ENCODE measurements around the gene BCL7C. TPM values are rescaled to one million over a fixed set of nuclear protein-coding genes. Genes with fewer than 3 reads are reported as not detected.
A peak's percentile ranks its signal among the peaks of the same experiment; 100 is the strongest.

Gene BCL7C
- total and polyA plus RNA-seq, 2 of the 13 experiments (the other 11 are each of a cell fraction or from before 2014, with no cell fraction given) = 17.7 to 33.8 TPM

DNA sequence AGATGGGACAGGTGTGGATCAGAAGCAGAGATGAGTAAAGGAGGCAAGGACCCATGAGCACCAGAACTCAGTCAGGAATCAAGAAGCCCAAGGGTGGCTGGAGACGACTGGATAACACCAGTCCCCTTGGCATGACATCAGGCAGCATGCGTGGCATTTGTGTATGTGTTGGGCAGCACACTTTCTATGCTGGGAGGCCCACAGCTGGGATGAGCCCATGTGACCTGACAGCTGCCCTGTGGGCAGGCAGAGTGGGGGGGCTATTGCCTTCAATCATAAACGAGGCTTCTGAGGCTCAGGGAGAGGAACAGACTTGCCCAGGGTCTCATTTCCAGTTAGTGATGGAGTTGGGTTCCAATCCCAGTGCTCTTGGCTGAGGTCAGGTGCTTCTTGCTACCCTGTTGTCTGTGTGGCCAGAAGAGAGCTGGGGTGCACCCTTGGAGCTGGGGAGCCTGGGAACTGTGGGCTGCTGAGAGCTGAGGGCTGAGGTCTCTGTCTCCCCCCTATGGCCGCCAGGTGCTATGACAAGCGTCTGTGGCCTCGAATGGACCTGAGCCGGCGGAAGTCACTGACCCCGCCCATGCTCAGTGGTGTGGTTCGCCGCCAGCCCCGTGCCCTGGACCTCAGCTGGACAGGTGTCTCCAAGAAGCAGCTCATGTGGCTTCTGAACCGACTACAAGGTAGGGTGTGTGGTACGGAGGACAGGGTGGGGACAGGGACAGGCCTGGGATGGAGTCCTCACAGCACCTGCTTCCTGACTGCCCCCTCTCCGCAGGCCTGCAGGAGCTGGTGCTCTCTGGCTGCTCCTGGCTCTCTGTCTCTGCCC is 47.9 kb upstream of the BCL7C start (continued):
- TF ChIP-seq, protein P1, sequence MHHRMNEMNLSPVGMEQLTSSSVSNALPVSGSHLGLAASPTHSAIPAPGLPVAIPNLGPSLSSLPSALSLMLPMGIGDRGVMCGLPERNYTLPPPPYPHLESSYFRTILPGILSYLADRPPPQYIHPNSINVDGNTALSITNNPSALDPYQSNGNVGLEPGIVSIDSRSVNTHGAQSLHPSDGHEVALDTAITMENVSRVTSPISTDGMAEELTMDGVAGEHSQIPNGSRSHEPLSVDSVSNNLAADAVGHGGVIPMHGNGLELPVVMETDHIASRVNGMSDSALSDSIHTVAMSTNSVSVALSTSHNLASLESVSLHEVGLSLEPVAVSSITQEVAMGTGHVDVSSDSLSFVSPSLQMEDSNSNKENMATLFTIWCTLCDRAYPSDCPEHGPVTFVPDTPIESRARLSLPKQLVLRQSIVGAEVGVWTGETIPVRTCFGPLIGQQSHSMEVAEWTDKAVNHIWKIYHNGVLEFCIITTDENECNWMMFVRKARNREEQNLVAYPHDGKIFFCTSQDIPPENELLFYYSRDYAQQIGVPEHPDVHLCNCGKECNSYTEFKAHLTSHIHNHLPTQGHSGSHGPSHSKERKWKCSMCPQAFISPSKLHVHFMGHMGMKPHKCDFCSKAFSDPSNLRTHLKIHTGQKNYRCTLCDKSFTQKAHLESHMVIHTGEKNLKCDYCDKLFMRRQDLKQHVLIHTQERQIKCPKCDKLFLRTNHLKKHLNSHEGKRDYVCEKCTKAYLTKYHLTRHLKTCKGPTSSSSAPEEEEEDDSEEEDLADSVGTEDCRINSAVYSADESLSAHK (CRISPR knock-in tag; IDR thresholded peaks at IDR 0.05; ENCODE audit: borderline replicate concordance) = no peak
- TF ChIP-seq, protein P2, sequence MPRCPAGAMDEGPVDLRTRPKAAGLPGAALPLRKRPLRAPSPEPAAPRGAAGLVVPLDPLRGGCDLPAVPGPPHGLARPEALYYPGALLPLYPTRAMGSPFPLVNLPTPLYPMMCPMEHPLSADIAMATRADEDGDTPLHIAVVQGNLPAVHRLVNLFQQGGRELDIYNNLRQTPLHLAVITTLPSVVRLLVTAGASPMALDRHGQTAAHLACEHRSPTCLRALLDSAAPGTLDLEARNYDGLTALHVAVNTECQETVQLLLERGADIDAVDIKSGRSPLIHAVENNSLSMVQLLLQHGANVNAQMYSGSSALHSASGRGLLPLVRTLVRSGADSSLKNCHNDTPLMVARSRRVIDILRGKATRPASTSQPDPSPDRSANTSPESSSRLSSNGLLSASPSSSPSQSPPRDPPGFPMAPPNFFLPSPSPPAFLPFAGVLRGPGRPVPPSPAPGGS (CRISPR knock-in tag; IDR thresholded peaks at IDR 0.05) = no peak
- TF ChIP-seq, protein P3, sequence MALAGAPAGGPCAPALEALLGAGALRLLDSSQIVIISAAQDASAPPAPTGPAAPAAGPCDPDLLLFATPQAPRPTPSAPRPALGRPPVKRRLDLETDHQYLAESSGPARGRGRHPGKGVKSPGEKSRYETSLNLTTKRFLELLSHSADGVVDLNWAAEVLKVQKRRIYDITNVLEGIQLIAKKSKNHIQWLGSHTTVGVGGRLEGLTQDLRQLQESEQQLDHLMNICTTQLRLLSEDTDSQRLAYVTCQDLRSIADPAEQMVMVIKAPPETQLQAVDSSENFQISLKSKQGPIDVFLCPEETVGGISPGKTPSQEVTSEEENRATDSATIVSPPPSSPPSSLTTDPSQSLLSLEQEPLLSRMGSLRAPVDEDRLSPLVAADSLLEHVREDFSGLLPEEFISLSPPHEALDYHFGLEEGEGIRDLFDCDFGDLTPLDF (CRISPR knock-in tag; IDR thresholded peaks at IDR 0.05) = no peak
- TF ChIP-seq HOXA9 (CRISPR knock-in tag; IDR thresholded peaks at IDR 0.05; ENCODE audit: borderline replicate concordance) (no peak), ZNF501 (CRISPR knock-in tag; IDR thresholded peaks at IDR 0.05) (peak; percentile 79), RXRA (CRISPR knock-in tag; IDR thresholded peaks at IDR 0.05) (peak; percentile 84), PRPF4 (IDR thresholded peaks at IDR 0.05; ENCODE audit: low read depth, low read length, poor library complexity, severe bottlenecking) (no peak), YY1 (IDR thresholded peaks at IDR 0.05; ENCODE audit: insufficient read depth, insufficient replicate concordance, low read depth, low read length) (peak; percentile 45), ZNF234 (CRISPR knock-in tag; conservative IDR thresholded peaks at IDR 0.05) (no peak), POLR2A (IDR thresholded peaks at IDR 0.05; ENCODE audit: insufficient read depth in 1 of 2, low read depth in 2 of 2, low read length in 2 of 2) (no peak)
- TF ChIP-seq, protein P4, sequence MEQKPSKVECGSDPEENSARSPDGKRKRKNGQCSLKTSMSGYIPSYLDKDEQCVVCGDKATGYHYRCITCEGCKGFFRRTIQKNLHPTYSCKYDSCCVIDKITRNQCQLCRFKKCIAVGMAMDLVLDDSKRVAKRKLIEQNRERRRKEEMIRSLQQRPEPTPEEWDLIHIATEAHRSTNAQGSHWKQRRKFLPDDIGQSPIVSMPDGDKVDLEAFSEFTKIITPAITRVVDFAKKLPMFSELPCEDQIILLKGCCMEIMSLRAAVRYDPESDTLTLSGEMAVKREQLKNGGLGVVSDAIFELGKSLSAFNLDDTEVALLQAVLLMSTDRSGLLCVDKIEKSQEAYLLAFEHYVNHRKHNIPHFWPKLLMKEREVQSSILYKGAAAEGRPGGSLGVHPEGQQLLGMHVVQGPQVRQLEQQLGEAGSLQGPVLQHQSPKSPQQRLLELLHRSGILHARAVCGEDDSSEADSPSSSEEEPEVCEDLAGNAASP (CRISPR knock-in tag; IDR thresholded peaks at IDR 0.05; ENCODE audit: borderline replicate concordance) = peak; percentile 33; the same call in 1 of the 2 replicates
- TF ChIP-seq, protein P5, sequence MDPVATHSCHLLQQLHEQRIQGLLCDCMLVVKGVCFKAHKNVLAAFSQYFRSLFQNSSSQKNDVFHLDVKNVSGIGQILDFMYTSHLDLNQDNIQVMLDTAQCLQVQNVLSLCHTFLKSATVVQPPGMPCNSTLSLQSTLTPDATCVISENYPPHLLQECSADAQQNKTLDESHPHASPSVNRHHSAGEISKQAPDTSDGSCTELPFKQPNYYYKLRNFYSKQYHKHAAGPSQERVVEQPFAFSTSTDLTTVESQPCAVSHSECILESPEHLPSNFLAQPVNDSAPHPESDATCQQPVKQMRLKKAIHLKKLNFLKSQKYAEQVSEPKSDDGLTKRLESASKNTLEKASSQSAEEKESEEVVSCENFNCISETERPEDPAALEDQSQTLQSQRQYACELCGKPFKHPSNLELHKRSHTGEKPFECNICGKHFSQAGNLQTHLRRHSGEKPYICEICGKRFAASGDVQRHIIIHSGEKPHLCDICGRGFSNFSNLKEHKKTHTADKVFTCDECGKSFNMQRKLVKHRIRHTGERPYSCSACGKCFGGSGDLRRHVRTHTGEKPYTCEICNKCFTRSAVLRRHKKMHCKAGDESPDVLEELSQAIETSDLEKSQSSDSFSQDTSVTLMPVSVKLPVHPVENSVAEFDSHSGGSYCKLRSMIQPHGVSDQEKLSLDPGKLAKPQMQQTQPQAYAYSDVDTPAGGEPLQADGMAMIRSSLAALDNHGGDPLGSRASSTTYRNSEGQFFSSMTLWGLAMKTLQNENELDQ (CRISPR knock-in tag; IDR thresholded peaks at IDR 0.05; ENCODE audit: borderline replicate concordance) = 0 out of 2 replicates have a peak, but pooled peaks have one; percentile 41
- TF ChIP-seq, protein P6, sequence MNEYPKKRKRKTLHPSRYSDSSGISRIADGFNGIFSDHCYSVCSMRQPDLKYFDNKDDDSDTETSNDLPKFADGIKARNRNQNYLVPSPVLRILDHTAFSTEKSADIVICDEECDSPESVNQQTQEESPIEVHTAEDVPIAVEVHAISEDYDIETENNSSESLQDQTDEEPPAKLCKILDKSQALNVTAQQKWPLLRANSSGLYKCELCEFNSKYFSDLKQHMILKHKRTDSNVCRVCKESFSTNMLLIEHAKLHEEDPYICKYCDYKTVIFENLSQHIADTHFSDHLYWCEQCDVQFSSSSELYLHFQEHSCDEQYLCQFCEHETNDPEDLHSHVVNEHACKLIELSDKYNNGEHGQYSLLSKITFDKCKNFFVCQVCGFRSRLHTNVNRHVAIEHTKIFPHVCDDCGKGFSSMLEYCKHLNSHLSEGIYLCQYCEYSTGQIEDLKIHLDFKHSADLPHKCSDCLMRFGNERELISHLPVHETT (CRISPR knock-in tag; conservative IDR thresholded peaks at IDR 0.05) = no peak; the same call in 1 of the 2 replicates
- TF ChIP-seq, protein P7, sequence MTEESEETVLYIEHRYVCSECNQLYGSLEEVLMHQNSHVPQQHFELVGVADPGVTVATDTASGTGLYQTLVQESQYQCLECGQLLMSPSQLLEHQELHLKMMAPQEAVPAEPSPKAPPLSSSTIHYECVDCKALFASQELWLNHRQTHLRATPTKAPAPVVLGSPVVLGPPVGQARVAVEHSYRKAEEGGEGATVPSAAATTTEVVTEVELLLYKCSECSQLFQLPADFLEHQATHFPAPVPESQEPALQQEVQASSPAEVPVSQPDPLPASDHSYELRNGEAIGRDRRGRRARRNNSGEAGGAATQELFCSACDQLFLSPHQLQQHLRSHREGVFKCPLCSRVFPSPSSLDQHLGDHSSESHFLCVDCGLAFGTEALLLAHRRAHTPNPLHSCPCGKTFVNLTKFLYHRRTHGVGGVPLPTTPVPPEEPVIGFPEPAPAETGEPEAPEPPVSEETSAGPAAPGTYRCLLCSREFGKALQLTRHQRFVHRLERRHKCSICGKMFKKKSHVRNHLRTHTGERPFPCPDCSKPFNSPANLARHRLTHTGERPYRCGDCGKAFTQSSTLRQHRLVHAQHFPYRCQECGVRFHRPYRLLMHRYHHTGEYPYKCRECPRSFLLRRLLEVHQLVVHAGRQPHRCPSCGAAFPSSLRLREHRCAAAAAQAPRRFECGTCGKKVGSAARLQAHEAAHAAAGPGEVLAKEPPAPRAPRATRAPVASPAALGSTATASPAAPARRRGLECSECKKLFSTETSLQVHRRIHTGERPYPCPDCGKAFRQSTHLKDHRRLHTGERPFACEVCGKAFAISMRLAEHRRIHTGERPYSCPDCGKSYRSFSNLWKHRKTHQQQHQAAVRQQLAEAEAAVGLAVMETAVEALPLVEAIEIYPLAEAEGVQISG (CRISPR knock-in tag; IDR thresholded peaks at IDR 0.05) = peak; percentile 81

All from HepG2 (cell line).